KMS-11 (cell line): ENCODE data around the gene LTF.

Source experiments
- H2AFZ ChIP-seq: fragments of 200-600 bp; sonication (generic); 2 replicates; pipeline ENCODE4 v1.6.1; 2016; ENCODE audit warnings: antibody characterized with exemption, mixed run types, low read depth
- H3K27ac ChIP-seq: fragments of 200-600 bp; sonication (generic); 2 replicates; pipeline ENCODE4 v1.6.1; 2016; ENCODE audit warnings: mild to moderate bottlenecking, mixed run types
- H3K27me3 ChIP-seq: fragments of 200-600 bp; sonication (generic); 2 replicates; pipeline ENCODE4 v1.6.1; 2017; ENCODE audit warnings: mild to moderate bottlenecking, low read depth, mixed run types, moderate library complexity; ENCODE audit not compliant: insufficient read depth
- H3K36me3 ChIP-seq: fragments of 200-600 bp; sonication (generic); 2 replicates; pipeline ENCODE4 v1.6.1; 2017; ENCODE audit warnings: mild to moderate bottlenecking, mixed run types; ENCODE audit not compliant: insufficient read depth
- H3K4me1 ChIP-seq: fragments of 200-600 bp; sonication (generic); 2 replicates; pipeline ENCODE4 v1.6.1; 2016; ENCODE audit warnings: mild to moderate bottlenecking, low read depth, mixed run types; ENCODE audit not compliant: poor library complexity, severe bottlenecking
- H3K4me2 ChIP-seq: fragments of 200-600 bp; sonication (generic); 2 replicates; pipeline ENCODE4 v1.7.0; 2016; ENCODE audit warnings: mild to moderate bottlenecking, mixed run types
- H3K4me3 ChIP-seq: fragments of 200-600 bp; sonication (generic); IDR thresholded peaks from 2 replicates; pipeline ENCODE4 v1.6.1; 2017; ENCODE audit warnings: low read depth, low read length, mixed read lengths; ENCODE audit not compliant: insufficient read depth
- H3K79me2 ChIP-seq: fragments of 200-600 bp; sonication (generic); 2 replicates; pipeline ENCODE4 v1.6.1; 2016; ENCODE audit warnings: low read depth, mixed run types; ENCODE audit not compliant: insufficient read depth
- H3K9ac ChIP-seq: fragments of 200-600 bp; sonication (generic); 2 replicates; pipeline ENCODE4 v1.6.1; 2016; ENCODE audit warnings: mild to moderate bottlenecking, mixed run types
- H4K20me1 ChIP-seq: fragments of 200-600 bp; sonication (generic); 2 replicates; pipeline ENCODE4 v1.6.1; 2016; ENCODE audit warnings: mild to moderate bottlenecking, mixed run types; ENCODE audit not compliant: insufficient read depth
- CTCF ChIP-seq: fragments of 200-600 bp; sonication (generic); conservative IDR thresholded peaks from 2 replicates; pipeline ENCODE4 v1.6.1; 2017; ENCODE audit warnings: low read depth, mild to moderate bottlenecking, antibody characterized with exemption, low read length, moderate library complexity, mixed read lengths

The LTF gene

DNA sequence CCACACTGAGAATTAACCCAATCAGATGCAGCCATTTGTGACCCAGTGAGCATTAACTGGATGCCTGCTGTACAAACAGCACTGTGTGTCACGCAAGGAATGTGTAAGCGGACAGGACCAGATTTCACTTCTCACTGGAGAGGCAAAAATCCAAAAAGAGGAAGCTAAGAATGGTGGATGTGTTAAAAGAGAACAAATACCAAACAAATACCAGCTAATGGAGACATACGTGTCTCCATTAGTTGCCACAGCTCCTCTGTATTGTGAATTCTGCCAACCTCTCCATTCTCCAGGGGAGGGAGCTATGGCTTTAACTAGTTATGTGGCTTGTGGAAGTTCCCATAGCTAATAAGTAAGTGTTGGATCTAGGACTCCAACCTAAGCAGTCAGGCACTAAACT lies 2.6 kb downstream of the LTF start:
- H3K4me1 ChIP-seq, result no peaks in the 10 kb centered on the region
- no peak for TF ChIP-seq CTCF
- no peaks in the 10 kb centered on the region for H4K20me1 ChIP-seq
- H3K27me3 ChIP-seq, result no peaks in the 10 kb centered on the region
- no peaks in the 10 kb centered on the region for H3K36me3 ChIP-seq
- H3K4me3 ChIP-seq, result no peak overlapping the region
- H3K9ac ChIP-seq, result no peak overlapping the region
- no peak overlapping the region for H3K4me2 ChIP-seq
- H3K79me2 ChIP-seq, result no peaks in the 10 kb centered on the region
- no peak overlapping the region for H2AFZ ChIP-seq
- no peak overlapping the region for H3K27ac ChIP-seq

DNA sequence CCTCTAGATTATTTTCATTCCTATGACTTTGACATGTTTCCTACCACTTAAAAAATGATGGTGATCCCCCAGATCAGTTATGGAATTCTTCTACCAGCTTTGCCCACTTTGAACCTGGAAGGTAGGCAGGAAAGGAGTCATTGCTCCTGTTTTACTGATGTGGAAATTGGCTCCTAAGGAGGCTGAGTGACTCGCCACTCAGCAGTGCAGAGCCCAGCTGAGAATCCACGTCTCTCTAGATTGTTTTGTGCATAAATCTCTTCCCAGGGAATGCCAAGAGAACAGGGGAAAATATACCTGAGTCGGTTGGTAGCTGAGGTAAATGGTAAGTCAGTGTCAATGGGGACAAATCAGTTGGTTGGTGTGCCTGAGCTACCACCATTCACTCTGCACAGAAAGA lies 4.7 kb downstream of the LTF start:
- H4K20me1 ChIP-seq, result no peaks in the 10 kb centered on the region
- no peak overlapping the region for H3K4me3 ChIP-seq
- no peak overlapping the region for H3K27ac ChIP-seq
- no peak for TF ChIP-seq CTCF
- H3K27me3 ChIP-seq, result no peaks in the 10 kb centered on the region
- no peak overlapping the region for H3K9ac ChIP-seq
- no peak overlapping the region for H3K4me2 ChIP-seq
- no peaks in the 10 kb centered on the region for H3K36me3 ChIP-seq
- no peaks in the 10 kb centered on the region for H3K79me2 ChIP-seq
- H3K4me1 ChIP-seq, result no peaks in the 10 kb centered on the region
- no peak overlapping the region for H2AFZ ChIP-seq

DNA sequence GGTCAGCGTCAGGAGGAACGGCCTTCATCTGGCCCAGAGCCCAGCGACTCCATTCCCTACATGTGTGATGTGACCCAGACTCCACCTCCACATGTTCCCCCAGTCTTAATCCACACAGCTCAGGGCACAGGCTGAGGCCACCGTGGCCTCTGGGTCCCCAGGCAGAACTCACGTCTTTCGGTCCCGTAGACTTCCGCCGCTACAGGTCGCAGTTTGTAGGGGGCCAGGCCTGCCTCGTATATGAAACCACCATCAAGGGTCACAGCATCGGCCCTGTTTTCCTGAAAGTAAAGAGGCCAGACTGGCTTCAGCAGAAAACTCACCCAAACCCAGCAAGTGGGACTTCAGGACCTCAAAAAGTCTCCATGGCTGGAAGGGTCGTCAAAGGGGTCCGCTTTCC lies 8.6 kb downstream of the LTF start:
- Histone ChIP-seq H3K27me3 (no peaks in the 10 kb centered on the region), H3K9ac (no peak overlapping the region), H3K4me3 (no peak overlapping the region), H3K27ac (no peak overlapping the region), H3K4me2 (no peak overlapping the region), H3K4me1 (no peaks in the 10 kb centered on the region), H3K79me2 (no peaks in the 10 kb centered on the region), H3K36me3 (no peaks in the 10 kb centered on the region), H2AFZ (no peak overlapping the region), H4K20me1 (no peaks in the 10 kb centered on the region)
- TF ChIP-seq CTCF, result no peak

DNA sequence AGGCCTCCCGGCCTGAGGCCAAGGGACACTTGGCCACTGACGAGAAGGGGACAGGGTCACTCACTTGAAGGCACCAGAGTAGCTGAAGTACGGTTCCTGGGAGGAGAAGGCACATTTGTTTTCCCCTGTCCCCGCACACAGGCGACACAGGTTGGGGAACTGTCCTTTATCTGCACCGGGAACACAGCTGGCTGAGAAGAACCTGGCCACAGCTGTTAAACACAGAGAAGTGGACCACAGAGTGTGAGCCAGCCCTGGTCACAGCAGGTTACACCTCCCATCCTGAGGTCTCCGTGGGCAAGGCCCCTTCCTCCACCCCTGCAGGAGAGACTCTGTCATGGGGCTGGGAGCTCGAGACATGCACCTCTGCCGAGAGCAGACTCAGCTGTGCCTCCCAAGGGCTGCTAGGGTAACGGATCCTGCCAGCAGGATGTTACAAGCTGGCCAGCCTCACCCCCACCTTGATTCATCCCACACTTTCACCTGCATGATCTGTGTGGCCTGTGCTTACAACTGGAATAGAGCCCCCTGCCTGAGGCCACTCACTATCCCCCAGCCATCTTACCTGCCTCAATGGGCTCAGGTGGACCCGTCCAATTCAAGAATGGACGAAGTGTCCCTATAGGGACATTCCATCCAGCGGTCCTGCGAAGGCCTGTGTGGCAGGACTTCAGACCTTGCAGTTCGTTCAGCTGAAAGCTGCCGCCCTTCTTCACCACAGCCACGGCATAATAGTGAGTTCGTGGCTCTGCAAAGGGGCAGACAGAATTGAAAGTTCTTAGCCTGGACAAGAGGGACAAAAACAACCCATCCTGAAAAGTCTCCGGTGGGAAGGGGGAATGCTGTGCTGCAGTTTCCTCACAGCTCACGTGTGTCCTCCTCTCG lies 9.2 kb downstream of the LTF start:
- Histone ChIP-seq H3K4me3 (no peak overlapping the region), H3K4me2 (no peak overlapping the region), H3K36me3 (no peaks in the 10 kb centered on the region), H3K9ac (no peak overlapping the region), H3K27ac (no peak overlapping the region), H4K20me1 (no peaks in the 10 kb centered on the region), H2AFZ (no peak overlapping the region), H3K79me2 (no peaks in the 10 kb centered on the region), H3K4me1 (no peaks in the 10 kb centered on the region), H3K27me3 (no peaks in the 10 kb centered on the region)
- TF ChIP-seq CTCF, result no peak
